Vagina (tissue), 2 donors: ENCODE data around the gene TMED10.

Source experiments
- POLR2A ChIP-seq, 2 donors: fragments of 450-650 bp; IDR thresholded peaks; one replicate each; pipeline ENCODE4 v1.6.1; 2017; ENCODE audit warnings: antibody characterized with exemption in 2 of 2, mild to moderate bottlenecking in 2 of 2, moderate library complexity in 2 of 2
- POLR2AphosphoS5 ChIP-seq, 2 donors: sonication (generic); formaldehyde crosslinking; IDR thresholded peaks; one replicate each; pipeline ENCODE4 v1.9.0; 2017; ENCODE audit warnings: antibody characterized with exemption in 2 of 2, mild to moderate bottlenecking in 2 of 2, low read depth in 1 of 2; ENCODE audit not compliant: insufficient read depth in 1 of 2
- TF ChIP-seq, protein P1 (sequence below), 3 experiments: fragments of 450-650 bp in 2 of 3; fragments of 200-600 bp in 1 of 3; sonication (generic) in 1 of 3; IDR thresholded peaks; one replicate each; pipeline ENCODE4 v1.5.1; 2017 to 2019; ENCODE audit warnings: antibody characterized with exemption in 3 of 3, mild to moderate bottlenecking in 2 of 3, moderate library complexity in 2 of 3

DNA sequence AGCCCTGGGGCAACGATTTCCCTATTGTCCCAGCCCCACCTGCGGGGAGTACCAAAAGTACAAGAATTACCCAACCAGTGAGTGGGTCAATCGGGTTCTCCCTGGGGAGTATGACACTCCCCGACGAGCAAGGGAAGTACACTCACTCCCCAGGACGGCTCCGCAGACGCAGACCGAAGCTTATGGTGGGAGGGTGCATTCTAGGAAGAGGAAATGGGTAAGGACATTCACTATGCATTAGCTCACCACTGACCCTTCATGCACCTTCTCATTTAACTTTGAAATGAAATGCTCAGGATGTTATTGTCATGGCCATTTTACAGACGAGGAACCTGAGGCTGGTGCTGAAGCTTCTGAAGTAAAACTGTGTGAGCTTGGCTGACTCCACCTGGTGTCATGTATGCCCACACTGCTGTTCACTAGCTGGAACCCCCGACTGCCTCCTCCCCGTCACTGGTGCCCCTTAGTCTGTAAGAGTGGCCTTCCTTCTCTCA lies 45.8 kb upstream of the TMED10 start:
- TF ChIP-seq, protein P1, sequence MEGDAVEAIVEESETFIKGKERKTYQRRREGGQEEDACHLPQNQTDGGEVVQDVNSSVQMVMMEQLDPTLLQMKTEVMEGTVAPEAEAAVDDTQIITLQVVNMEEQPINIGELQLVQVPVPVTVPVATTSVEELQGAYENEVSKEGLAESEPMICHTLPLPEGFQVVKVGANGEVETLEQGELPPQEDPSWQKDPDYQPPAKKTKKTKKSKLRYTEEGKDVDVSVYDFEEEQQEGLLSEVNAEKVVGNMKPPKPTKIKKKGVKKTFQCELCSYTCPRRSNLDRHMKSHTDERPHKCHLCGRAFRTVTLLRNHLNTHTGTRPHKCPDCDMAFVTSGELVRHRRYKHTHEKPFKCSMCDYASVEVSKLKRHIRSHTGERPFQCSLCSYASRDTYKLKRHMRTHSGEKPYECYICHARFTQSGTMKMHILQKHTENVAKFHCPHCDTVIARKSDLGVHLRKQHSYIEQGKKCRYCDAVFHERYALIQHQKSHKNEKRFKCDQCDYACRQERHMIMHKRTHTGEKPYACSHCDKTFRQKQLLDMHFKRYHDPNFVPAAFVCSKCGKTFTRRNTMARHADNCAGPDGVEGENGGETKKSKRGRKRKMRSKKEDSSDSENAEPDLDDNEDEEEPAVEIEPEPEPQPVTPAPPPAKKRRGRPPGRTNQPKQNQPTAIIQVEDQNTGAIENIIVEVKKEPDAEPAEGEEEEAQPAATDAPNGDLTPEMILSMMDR (IDR thresholded peaks at IDR 0.05), result no peak
- no peak for TF ChIP-seq POLR2A (IDR thresholded peaks at IDR 0.05)
- TF ChIP-seq POLR2AphosphoS5 (IDR thresholded peaks at IDR 0.05; ENCODE audit: insufficient read depth in 1 of 2, low read depth in 1 of 2), result no peak
